Left colon (tissue), 2 donors: ENCODE data around the gene PCDHGB3. TPM values are rescaled to one million over a fixed set of nuclear protein-coding genes. Genes with fewer than 3 reads are reported as not detected.
A peak's percentile ranks its signal among the peaks of the same experiment; 100 is the strongest.
"Not testable (repeated sequence)": the region's sequence is repeated elsewhere in the genome, so short reads cannot be mapped to it uniquely, and the experiment has no call there.

Source experiments
- ATAC-seq: fragments of 200-7000 bp; cut with Tn5 transposase; one replicate; pipeline ENCODE4 v1.9.1; 2020; ENCODE audit warnings: mild to moderate bottlenecking, moderate library complexity
- DNase-seq, 2 donors: peaks; one replicate each; pipeline ENCODE4 v3.0.0-alpha.2; 2020
- intact Hi-C, 2 donors: fragments of 100-400 bp; cut with DNase I in 1 of 2; cut with micrococcal nuclease in 1 of 2; formaldehyde crosslinking; loops; one replicate each; pipeline versions ENCODE4 v1.11.2 to v1.14.0; 2022; cut with DNase I, micrococcal nuclease
- total RNA-seq, 2 donors: library from RNA; stranded (reverse); fragmentation: NEBNext Ultra II Directional; extraction: Animal tissue kit (Norgen Biotek cat#: 25700); gene quantifications; one replicate each; pipeline ENCODE4 v1.2.1, GENCODE V29; 2021
- donor health status: DM: no; HTN: no; CAD: no.
- donor health status: DM: yes; HTN: yes; CAD: no.

Gene PCDHGB3
- total RNA-seq, 2 donors from 2014 or later = 0.98 to 1.5 TPM

DNA sequence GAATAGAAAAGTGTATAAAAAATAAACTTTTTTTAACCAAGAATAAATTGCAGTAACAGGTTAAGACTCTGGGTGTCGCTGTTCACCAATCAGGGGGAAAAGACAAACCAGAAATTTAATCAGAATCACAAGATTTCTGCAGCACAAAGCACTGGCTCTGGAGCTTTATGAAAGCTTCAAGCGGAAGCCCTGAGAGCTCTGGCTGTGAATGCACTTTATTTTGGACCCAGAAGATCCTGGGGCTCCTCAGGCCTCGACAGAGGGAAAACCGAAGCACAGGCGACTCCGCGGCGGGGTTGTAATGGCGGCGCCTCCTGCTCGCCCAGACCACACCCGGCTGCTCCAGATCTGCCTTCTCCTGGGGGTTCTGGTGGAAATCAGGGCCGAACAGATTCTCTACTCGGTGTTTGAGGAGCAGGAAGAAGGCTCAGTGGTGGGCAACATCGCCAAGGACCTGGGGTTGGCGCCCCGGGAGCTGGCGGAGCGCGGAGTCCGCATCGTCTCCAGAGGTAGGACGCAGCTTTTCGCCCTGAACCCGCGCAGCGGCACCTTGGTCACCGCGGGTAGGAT lies 15.1 kb upstream of the PCDHGB3 start, which contains the start of gene PCDHGA4:
PCDHGA4 (plus strand) TSS at position 122 of the 570 bp plus-strand sequence; CDS start at position 209, 87 bp downstream.
- intact Hi-C loops = no loop called here
- no peak for DNase-seq
- no peak for ATAC-seq

DNA sequence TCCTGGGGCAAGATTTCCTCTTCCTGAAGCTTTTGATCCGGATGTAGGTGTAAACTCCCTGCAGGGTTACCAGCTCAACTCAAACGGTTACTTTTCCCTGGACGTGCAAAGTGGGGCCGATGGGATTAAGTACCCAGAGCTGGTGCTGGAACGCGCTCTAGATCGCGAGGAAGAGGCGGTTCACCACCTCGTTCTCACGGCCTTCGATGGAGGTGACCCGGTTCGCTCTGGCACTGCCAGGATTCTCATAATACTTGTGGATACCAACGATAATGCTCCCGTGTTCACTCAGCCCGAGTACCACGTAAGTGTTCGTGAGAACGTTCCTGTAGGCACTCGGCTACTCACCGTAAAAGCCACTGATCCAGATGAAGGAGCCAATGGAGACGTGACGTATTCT lies 14.4 kb upstream of the PCDHGB3 start:
- no peak for DNase-seq
- intact Hi-C loops = no loop called here
- no peak for ATAC-seq

DNA sequence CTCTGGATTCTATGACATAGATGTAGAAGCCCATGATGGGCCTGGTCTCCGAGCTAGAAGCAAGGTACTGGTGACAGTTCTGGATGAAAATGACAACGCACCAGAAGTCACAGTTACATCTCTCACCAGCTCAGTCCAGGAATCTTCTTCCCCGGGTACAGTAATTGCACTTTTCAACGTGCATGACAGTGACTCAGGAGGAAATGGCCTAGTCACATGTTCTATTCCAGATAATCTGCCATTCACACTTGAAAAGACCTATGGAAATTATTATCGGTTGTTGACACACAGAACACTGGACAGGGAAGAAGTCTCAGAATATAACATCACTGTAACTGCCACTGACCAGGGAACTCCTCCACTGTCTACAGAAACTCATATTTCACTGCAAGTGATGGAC lies 13.9 kb upstream of the PCDHGB3 start:
- no peak for ATAC-seq
- DNase-seq = no peak
- intact Hi-C loops = no loop called here

DNA sequence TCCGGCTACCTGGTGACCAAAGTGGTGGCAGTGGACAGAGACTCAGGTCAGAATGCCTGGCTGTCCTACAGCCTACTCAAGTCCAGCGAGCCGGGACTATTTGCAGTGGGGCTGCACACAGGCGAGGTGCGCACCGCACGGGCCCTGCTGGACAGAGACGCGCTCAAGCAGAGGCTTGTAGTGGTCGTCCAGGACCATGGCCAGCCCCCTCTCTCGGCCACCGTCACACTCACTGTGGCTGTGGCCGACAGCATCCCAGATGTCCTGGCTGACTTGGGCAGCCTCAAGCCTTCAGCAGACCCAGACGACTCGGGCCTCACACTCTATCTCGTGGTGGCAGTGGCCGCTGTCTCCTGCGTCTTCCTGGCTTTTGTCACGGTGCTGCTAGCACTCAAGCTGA lies 13.1 kb upstream of the PCDHGB3 start:
- ATAC-seq (no peak), DNase-seq (no peak)
- intact Hi-C loops = no loop called here

DNA sequence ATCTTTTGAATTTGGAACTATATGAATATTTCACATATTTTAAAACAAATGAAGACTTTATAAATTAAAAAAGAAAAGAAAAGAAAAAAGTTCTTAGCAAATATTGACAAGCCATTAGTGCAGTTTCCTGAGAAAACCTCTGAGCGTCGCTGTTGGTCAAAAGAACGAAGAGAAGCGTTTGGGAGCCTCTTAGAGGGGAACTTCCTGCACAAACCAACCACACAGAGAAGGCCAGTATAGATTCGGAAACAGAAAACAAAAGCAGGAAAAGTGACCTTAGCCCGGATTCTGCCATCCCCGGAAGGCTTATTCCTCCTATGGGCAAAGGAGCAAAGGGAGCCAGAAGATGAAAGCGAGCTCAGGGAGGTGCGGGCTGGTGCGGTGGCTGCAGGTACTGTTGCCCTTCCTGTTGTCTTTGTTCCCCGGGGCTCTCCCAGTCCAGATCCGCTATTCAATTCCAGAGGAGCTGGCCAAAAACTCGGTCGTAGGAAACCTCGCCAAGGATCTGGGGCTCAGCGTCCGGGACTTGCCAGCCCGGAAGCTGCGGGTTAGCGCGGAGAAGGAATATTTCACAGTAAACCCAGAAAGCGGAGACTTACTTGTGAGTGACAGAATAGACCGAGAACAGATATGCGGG lies 10.1 kb upstream of the PCDHGB3 start, which contains the start of gene PCDHGB2:
PCDHGB2 (plus strand) TSS at position 205 of the 637 bp plus-strand sequence; CDS start at position 347, 142 bp downstream.
- intact Hi-C loops = no loop called here
- DNase-seq (no peak), ATAC-seq (peak; percentile 35)

DNA sequence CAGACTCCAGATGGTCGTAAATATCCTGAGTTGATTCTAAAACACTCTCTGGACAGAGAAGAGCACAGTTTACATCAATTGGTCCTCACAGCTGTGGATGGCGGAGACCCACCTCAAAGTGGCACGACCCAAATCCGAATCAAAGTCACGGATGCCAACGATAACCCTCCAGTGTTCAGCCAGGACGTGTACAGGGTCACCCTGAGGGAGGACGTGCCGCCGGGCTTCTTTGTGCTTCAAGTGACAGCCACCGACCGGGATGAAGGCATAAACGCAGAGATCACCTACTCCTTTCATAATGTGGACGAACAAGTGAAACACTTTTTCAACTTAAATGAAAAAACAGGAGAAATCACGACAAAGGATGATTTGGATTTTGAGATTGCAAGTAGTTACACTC lies 9.4 kb upstream of the PCDHGB3 start:
- ATAC-seq (no peak), DNase-seq (no peak)
- intact Hi-C loops = no loop called here

GRCh38 chr5:141362719-141363118 lies 7.3 kb upstream of the PCDHGB3 start:
- DNase-seq (no peak), ATAC-seq (no peak)
- intact Hi-C loops = no loop called here

- intact Hi-C loops = no loop called here
- ATAC-seq (no peak), DNase-seq (no peak)
These were observed 5.9 kb upstream of the PCDHGB3 start, which contains the start of gene PCDHGA5 for GRCh38 chr5:141363952-141364660. PCDHGA5 (plus strand) TSS chr5:141364162; CDS start chr5:141364331, 169 bp downstream.

- DNase-seq (no peak), ATAC-seq (no peak)
- intact Hi-C loops = no loop called here
These were observed 3.8 kb upstream of the PCDHGB3 start for GRCh38 chr5:141366016-141366896.

DNA sequence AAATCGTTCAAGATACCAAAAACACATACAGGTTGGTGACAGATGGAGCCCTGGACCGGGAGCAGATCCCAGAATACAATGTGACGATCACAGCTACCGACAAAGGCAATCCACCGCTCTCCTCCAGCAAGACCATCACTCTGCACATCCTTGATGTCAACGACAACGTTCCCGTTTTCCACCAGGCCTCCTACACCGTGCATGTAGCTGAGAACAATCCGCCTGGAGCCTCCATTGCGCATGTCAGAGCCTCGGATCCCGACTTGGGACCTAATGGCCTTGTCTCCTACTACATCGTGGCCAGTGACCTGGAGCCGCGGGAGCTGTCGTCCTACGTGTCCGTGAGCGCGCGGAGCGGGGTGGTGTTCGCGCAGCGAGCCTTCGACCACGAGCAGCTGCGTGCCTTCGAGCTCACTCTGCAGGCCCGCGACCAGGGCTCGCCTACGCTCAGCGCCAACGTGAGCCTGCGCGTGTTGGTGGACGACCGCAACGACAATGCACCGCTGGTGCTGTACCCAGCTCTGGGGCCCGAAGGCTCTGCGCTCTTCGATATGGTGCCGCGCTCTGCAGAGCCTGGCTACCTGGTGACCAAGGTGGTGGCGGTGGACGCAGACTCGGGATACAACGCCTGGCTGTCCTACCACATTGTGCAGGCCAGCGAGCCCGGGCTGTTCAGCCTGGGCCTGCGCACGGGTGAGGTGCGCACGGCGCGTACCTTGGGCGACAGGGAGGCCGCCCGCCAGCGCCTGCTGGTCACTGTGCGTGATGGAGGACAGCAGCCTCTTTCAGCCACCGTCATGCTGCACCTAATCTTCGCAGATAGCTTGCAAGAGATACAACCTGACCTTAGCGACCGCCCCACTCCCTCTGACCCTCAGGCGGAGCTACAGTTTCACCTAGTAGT lies 1.8 kb downstream of the PCDHGB3 start:
- DNase-seq (no peak), ATAC-seq (no peak)
- intact Hi-C loops = no loop called here

GRCh38 chr5:141373673-141374317 lies 3.8 kb downstream of the PCDHGB3 start, which contains the start of gene PCDHGA6:
PCDHGA6 (plus strand) TSS chr5:141373891; CDS start chr5:141374084, 193 bp downstream.
- no peak for DNase-seq
- no peak for ATAC-seq
- intact Hi-C loops = no loop called here

DNA sequence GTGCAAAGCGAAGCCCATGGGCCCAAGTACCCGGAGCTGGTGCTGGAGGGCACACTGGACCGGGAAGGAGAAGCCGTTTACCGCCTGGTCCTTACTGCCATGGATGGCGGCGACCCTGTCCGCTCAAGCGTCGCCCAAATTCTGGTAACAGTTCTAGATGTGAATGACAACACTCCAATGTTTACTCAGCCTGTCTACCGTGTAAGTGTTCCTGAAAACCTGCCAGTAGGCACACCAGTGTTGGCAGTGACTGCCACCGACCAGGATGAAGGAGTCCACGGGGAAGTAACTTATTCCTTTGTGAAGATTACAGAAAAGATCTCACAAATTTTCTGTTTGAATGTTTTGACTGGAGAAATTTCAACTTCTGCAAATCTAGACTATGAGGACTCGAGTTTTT lies 4.6 kb downstream of the PCDHGB3 start:
- intact Hi-C loops = no loop called here
- DNase-seq (no peak), ATAC-seq (no peak)

GRCh38 chr5:141375444-141376155 lies 5.6 kb downstream of the PCDHGB3 start:
- ATAC-seq, intact Hi-C loops, DNase-seq: not testable (repeated sequence)

DNA sequence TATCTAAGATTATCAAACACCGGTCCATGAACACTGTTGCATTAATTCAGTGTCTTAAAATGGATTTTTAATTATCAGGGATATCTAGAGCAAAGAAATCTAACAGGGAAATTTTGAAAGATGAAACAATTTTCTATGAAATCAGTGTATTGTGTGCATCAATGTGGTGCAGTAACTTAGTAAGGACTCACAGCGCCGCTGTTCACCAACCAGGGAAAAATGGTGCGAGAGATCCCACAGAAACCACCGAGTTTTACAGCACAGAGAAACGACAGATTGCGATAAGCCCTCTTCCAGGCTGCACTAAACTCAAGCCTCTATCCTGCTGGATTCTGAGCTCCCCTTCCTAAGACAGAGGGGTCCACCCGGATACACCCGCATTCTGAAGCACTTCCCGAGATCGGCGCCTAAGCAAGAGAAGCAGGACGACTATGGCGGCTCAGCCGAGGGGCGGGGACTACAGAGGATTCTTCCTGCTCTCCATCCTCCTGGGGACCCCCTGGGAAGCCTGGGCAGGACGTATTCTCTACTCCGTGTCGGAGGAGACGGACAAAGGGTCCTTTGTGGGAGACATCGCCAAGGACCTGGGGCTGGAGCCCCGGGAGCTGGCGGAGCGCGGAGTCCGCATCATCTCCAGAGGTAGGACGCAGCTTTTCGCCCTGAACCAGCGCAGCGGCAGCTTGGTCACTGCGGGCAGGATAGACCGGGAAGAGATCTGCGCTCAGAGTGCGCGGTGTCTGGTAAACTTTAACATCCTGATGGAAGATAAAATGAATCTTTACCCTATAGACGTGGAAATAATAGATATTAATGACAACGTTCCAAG lies 12.6 kb downstream of the PCDHGB3 start, which contains the start of gene PCDHGA7:
PCDHGA7 (plus strand) TSS at position 274 of the 826 bp plus-strand sequence; CDS start at position 432, 158 bp downstream.
- peak in 1 of 2 donors; percentile 17 for DNase-seq
- no peak for ATAC-seq
- intact Hi-C loops = no loop called here

- no peak for ATAC-seq
- intact Hi-C loops = no loop called here
- DNase-seq = peak in 1 of 2 donors; percentile 9
These were observed 13.3 kb downstream of the PCDHGB3 start for GRCh38 chr5:141383345-141383744.
